ENCODE measurements around the gene CPVL. TPM values are rescaled to one million over a fixed set of nuclear protein-coding genes. Genes with fewer than 3 reads are reported as not detected.

CPVL gene
- total and polyA plus RNA-seq, 2 experiments from 2014 or later = 31.9 to 37.8 TPM

GRCh38 chr7:29065181-29065857, 81.0 kb downstream of the CPVL start:
- no peak overlapping the region for H3K4me3 Mint-ChIP-seq
- TF ChIP-seq JUNB (IDR thresholded peaks at IDR 0.05; ENCODE audit: unreplicated experiment) (no peak), ZNF462 (CRISPR knock-in tag; IDR thresholded peaks at IDR 0.05) (no peak), EZH2phosphoT487 (IDR thresholded peaks at IDR 0.05; ENCODE audit: unreplicated experiment) (no peak), ZNF331 (CRISPR knock-in tag; IDR thresholded peaks at IDR 0.05; ENCODE audit: low read depth) (no peak), REST (IDR thresholded peaks at IDR 0.05; ENCODE audit: unreplicated experiment) (no peak)
- DNase-seq (ENCODE audit: low spot score) = no peak
- no peak for ATAC-seq
- no peaks in the 10 kb centered on the region for H3K9me2 ChIP-seq (ENCODE audit: insufficient read depth)
- no peaks in the 10 kb centered on the region for H3K9me3 Mint-ChIP-seq
- H3F3A ChIP-seq (replicated peaks; ENCODE audit: low read depth) = no peaks in the 10 kb centered on the region
- no peak overlapping the region for H3K27ac ChIP-seq (ENCODE audit: low read depth)
- H3K27me3 ChIP-seq (ENCODE audit: insufficient read depth) = no peaks in the 10 kb centered on the region
- no peaks in the 10 kb centered on the region for H3K79me2 ChIP-seq (replicated peaks; ENCODE audit: insufficient read depth)
- H3K4me3 ChIP-seq = no peak overlapping the region
- H3K4me1 Mint-ChIP-seq = peaks cover 7% of the 10 kb centered on the region; the same call in 2 of the 3 replicates
- H3K36me3 Mint-ChIP-seq (ENCODE audit: low read depth) = no peaks in the 10 kb centered on the region
- no peak overlapping the region for H3K4me2 ChIP-seq
- no peaks in the 10 kb centered on the region for H4K20me1 ChIP-seq (replicated peaks; ENCODE audit: insufficient read depth)
- no peak overlapping the region for H3K27ac Mint-ChIP-seq
- peaks cover 2% of the 10 kb centered on the region; the same call in 1 of the 2 replicates for H3K4me1 ChIP-seq (ENCODE audit: insufficient read depth)
- no peaks in the 10 kb centered on the region for H3K27me3 Mint-ChIP-seq (ENCODE audit: insufficient read depth, low read depth, poor library complexity)
- H3K36me3 ChIP-seq (ENCODE audit: insufficient read depth) = no peaks in the 10 kb centered on the region
- no peak overlapping the region for H2AFZ ChIP-seq
